Stimulated activated CD8-positive, alpha-beta memory T cell treated with anti-CD3 and anti-CD28 coated beads, Interleukin-7, amount 100 ng/mL, for 24 hours (primary cell): ENCODE measurements around the gene DDX31.

ENCODE experiments used
- DNase-seq: peaks from one replicate; pipeline ENCODE4 v3.0.0-alpha.2; 2020; ENCODE audit warnings: low read depth

Gene DDX31

GRCh38 chr9:132546148-132547051 is 123.4 kb downstream of the DDX31 start:
- no peak for DNase-seq

- DNase-seq, result no peak
These were observed 124.2 kb downstream of the DDX31 start for GRCh38 chr9:132545578-132545977.

- no peak for DNase-seq
These were observed 125.8 kb downstream of the DDX31 start for GRCh38 chr9:132543960-132544359.

- DNase-seq, result no peak
These were observed 126.5 kb downstream of the DDX31 start for GRCh38 chr9:132543251-132543650.
